Spleen (tissue), 11 donors: Measurements from ENCODE around the gene SERPINE1. TPM values are rescaled to one million over a fixed set of nuclear protein-coding genes. Genes with fewer than 3 reads are reported as not detected.

Source experiments
- DNase-seq: peaks from one replicate; pipeline ENCODE4 v3.0.0-alpha.2; 2020
- H3K27ac ChIP-seq, 8 donors: fragments of 200-600 bp; sonication (generic) in 7 of 8; 1 replicate in 4 of 8; 2 replicates in 4 of 8; pipeline versions ENCODE4 v1.5.0 to v1.8.0; 2016 to 2021; ENCODE audit warnings: inconsistent platforms in 4 of 8, mild to moderate bottlenecking in 4 of 8, moderate library complexity in 1 of 8
- H3K27me3 ChIP-seq, 7 donors: fragments of 200-600 bp; sonication (generic) in 6 of 7; replicated peaks in 1 of 7; 1 replicate in 4 of 7; 2 replicates in 3 of 7; pipeline versions ENCODE4 v1.5.0 to v1.8.0; 2016 to 2021; ENCODE audit warnings: inconsistent platforms in 3 of 7, mild to moderate bottlenecking in 1 of 7
- H3K36me3 ChIP-seq, 6 donors: fragments of 200-600 bp; sonication (generic) in 5 of 6; 1 replicate in 4 of 6; 2 replicates in 2 of 6; pipeline versions ENCODE4 v1.5.0 to v1.8.0; 2016 to 2021; ENCODE audit warnings: inconsistent platforms in 2 of 6
- H3K4me1 ChIP-seq, 6 donors: fragments of 200-600 bp; sonication (generic) in 5 of 6; 1 replicate in 3 of 6; 2 replicates in 3 of 6; pipeline versions ENCODE4 v1.5.0 to v1.8.0; 2016 to 2021; ENCODE audit warnings: inconsistent platforms in 3 of 6
- H3K4me3 ChIP-seq, 8 donors: fragments of 200-600 bp; sonication (generic) in 7 of 8; 1 replicate in 4 of 8; 2 replicates in 4 of 8; pipeline versions ENCODE4 v1.5.0 to v1.8.0; 2016 to 2021; ENCODE audit warnings: inconsistent platforms in 4 of 8, mild to moderate bottlenecking in 4 of 8, moderate library complexity in 2 of 8
- H3K9me3 ChIP-seq, 8 donors: fragments of 200-600 bp; sonication (generic) in 7 of 8; 1 replicate in 4 of 8; 2 replicates in 4 of 8; pipeline versions ENCODE4 v1.5.0 to v1.8.0; 2016 to 2021; ENCODE audit warnings: inconsistent platforms in 4 of 8
- CTCF ChIP-seq, 11 experiments: fragments of 200-600 bp in 7 of 11; fragments of 450-650 bp in 4 of 11; sonication (generic) in 4 of 11; IDR thresholded peaks in 8 of 11; conservative IDR thresholded peaks in 3 of 11; 1 replicate in 7 of 11; 2 replicates in 4 of 11; pipeline versions ENCODE4 v1.4.0 to v1.8.0; 2016 to 2021; ENCODE audit warnings: antibody characterized with exemption in 11 of 11, inconsistent platforms in 4 of 11, mild to moderate bottlenecking in 1 of 11
- POLR2A ChIP-seq, 3 donors: fragments of 450-650 bp; IDR thresholded peaks; one replicate each; pipeline ENCODE4 v1.5.1; 2017; ENCODE audit warnings: antibody characterized with exemption in 3 of 3, mild to moderate bottlenecking in 1 of 3
- POLR2AphosphoS5 ChIP-seq, 3 donors: sonication (generic); formaldehyde crosslinking; IDR thresholded peaks; one replicate each; pipeline ENCODE4 v1.5.1; 2017; ENCODE audit warnings: antibody characterized with exemption in 3 of 3
- WGBS, 5 donors: extraction: QIAGEN DNeasy Blood & Tissue Kit in 3 of 5; methylation state at CpG; one replicate each; pipeline versions ENCODE4 v1.1.5 to v1.1.7; 2013 to 2018; 5-methylcytosine and 5-hydroxymethylcytosine counted together
- intact Hi-C: fragments of 100-400 bp; cut with DNase I; formaldehyde crosslinking; loops from one replicate; pipeline ENCODE4 v1.15.0; 2023; ENCODE audit warnings: low total_unique reads
- polyA plus RNA-seq, 3 donors: library from polyadenylated mRNA; stranded (reverse); fragments of 200-250 nt; gene quantifications; one replicate each; pipeline ENCODE4 v1.2.1, GENCODE V29; 2013
- total RNA-seq, 7 donors: library from RNA; depleted of rRNA in 3 of 7; stranded (reverse); fragments of >200 nt in 3 of 7; fragmentation: NEBNext Ultra II Directional in 4 of 7; extraction: Animal tissue kit (Norgen Biotek cat#: 25700) in 4 of 7; gene quantifications; one replicate each; pipeline versions ENCODE4 v1.1.0 to v1.2.1, GENCODE V29; 2016 to 2021
- donor health status: healthy with polysubstance abuse.
- donor health status: DM: no; HTN: no; CAD: no; lungs with moderate emphysema.
- donor health status: DM: no; HTN: no; CAD: no.
- donor health status: Bipolar disorder and iron deficiency.
- donor health status: healthy.
- donor health status: DM: no; HTN: no; CAD: no.
- donor health status: DM: yes; HTN: yes; CAD: no.

Gene SERPINE1
- total and polyA plus RNA-seq, 10 donors, result 2.2 to 46.4 (median 4.7) TPM

GRCh38 chr7:101084865-101085161 lies 42.1 kb upstream of the SERPINE1 start:
- TF ChIP-seq CTCF (IDR thresholded peaks at IDR 0.05 in 8 of 11, conservative IDR thresholded peaks at IDR 0.05 in 3 of 11) (no peak), POLR2AphosphoS5 (IDR thresholded peaks at IDR 0.05) (no peak), POLR2A (IDR thresholded peaks at IDR 0.05) (no peak)
- 52 to 62% (median 57%) methylated on average over 5 of the region's 5 CpGs for WGBS, 5 donors
- Histone ChIP-seq H3K4me1 (peaks cover 22 to 52% (median 44%) of the 10 kb centered on the region in 6 donors), H3K36me3 (peaks cover 0 to 33% (median 29%) of the 10 kb centered on the region in 6 donors), H3K27ac (peak overlapping the region; percentile 87 to 97 (median 91)), H3K4me3 (peak overlapping the region; percentile 69 to 87 (median 77)), H3K27me3 (no peaks in the 10 kb centered on the region), H3K9me3 (no peaks in the 10 kb centered on the region)
- DNase-seq, result no peak
- intact Hi-C loops, result no loop called here

- intact Hi-C loops, result no loop called here
- peak within 1 kb of the TSS; percentile 87 to 97 (median 91) for H3K27ac ChIP-seq
- WGBS, 5 donors, result 0 to 1% (median 1%) methylated on average over 15 to 26 of the region's 26 CpGs
- no peaks in the 10 kb centered on the region for H3K27me3 ChIP-seq
- H3K4me3 ChIP-seq, result peak within 1 kb of the TSS; percentile 69 to 87 (median 77)
- peak in 1 of 11 experiments; percentile 8 for TF ChIP-seq CTCF (IDR thresholded peaks at IDR 0.05 in 8 of 11, conservative IDR thresholded peaks at IDR 0.05 in 3 of 11)
- TF ChIP-seq POLR2A (IDR thresholded peaks at IDR 0.05), result no peak
- peak; percentile 77 to 80 (median 78) for TF ChIP-seq POLR2AphosphoS5 (IDR thresholded peaks at IDR 0.05)
- no peaks in the 10 kb centered on the region for H3K9me3 ChIP-seq
- peaks cover 26 to 58% (median 49%) of the 10 kb centered on the region in 6 donors for H3K4me1 ChIP-seq
- DNase-seq, result peak; percentile 97
- H3K36me3 ChIP-seq, result peaks cover 0 to 39% (median 33%) of the 10 kb centered on the region in 6 donors
These were observed 41.5 kb upstream of the SERPINE1 start, which contains the start of gene TRIM56 for GRCh38 chr7:101085162-101085964. TRIM56 (plus strand) TSS chr7:101085481; CDS start chr7:101087313, 1,832 bp downstream.

GRCh38 chr7:101087334-101088068 lies 39.4 kb upstream of the SERPINE1 start:
- intact Hi-C loops, result no loop called here
- no peak for TF ChIP-seq POLR2A (IDR thresholded peaks at IDR 0.05)
- peak in 2 of 3 donors; percentile 10 to 42 for TF ChIP-seq POLR2AphosphoS5 (IDR thresholded peaks at IDR 0.05)
- no peak for TF ChIP-seq CTCF (IDR thresholded peaks at IDR 0.05 in 8 of 11, conservative IDR thresholded peaks at IDR 0.05 in 3 of 11)
- peak overlapping the region in 4 of 8 donors; percentile 50 to 97 (median 93) for H3K27ac ChIP-seq
- H3K4me1 ChIP-seq, result peaks cover 26 to 66% (median 53%) of the 10 kb centered on the region in 6 donors
- H3K4me3 ChIP-seq, result peak overlapping the region in 3 of 8 donors; percentile 11 to 87 (median 81)
- H3K9me3 ChIP-seq, result no peaks in the 10 kb centered on the region
- H3K27me3 ChIP-seq, result no peaks in the 10 kb centered on the region
- WGBS, 5 donors, result 90 to 99% (median 96%) methylated on average over 11 to 45 of the region's 45 CpGs
- peak; percentile 79 for DNase-seq
- H3K36me3 ChIP-seq, result peaks cover 0 to 60% (median 37%) of the 10 kb centered on the region in 6 donors

GRCh38 chr7:101088069-101088425 lies 38.9 kb upstream of the SERPINE1 start:
- intact Hi-C loops, result no loop called here
- H3K4me3 ChIP-seq, result no peak overlapping the region
- H3K4me1 ChIP-seq, result peaks cover 26 to 66% (median 53%) of the 10 kb centered on the region in 6 donors
- no peaks in the 10 kb centered on the region for H3K27me3 ChIP-seq
- H3K27ac ChIP-seq, result peak overlapping the region in 1 of 8 donors; percentile 50
- DNase-seq, result no peak
- peaks cover 0 to 64% (median 37%) of the 10 kb centered on the region in 6 donors for H3K36me3 ChIP-seq
- no peaks in the 10 kb centered on the region for H3K9me3 ChIP-seq
- TF ChIP-seq CTCF (IDR thresholded peaks at IDR 0.05 in 8 of 11, conservative IDR thresholded peaks at IDR 0.05 in 3 of 11) (no peak), POLR2AphosphoS5 (IDR thresholded peaks at IDR 0.05) (no peak), POLR2A (IDR thresholded peaks at IDR 0.05) (no peak)
- 92 to 97% (median 94%) methylated on average over 14 to 21 of the region's 21 CpGs for WGBS, 5 donors
